ENCODE measurements around the gene SAMD3.
"Not testable (repeated sequence)": the region's sequence is repeated elsewhere in the genome, so short reads cannot be mapped to it uniquely, and the experiment has no call there.

Gene SAMD3

DNA sequence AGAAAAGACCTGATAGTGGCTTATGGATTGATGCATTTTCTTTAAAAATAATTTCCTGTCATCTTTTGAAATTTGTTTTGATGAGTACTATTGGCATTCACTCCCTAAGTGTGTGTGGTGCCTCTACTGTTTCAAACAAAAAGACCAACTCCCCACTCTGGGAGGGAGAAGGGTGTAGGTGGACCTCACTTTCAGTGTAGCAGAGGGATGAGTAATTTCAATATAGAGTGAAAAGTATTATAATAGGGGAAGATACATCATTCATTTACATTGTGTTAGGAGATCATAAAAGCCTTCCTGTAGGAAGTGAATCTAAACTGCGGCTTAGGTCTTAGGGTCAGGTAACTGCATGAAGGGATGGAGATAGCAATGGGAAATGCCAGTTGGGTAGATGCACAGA lies 46.4 kb downstream of the SAMD3 start:
- DNase-seq (ENCODE audit: low read depth): no peak

DNA sequence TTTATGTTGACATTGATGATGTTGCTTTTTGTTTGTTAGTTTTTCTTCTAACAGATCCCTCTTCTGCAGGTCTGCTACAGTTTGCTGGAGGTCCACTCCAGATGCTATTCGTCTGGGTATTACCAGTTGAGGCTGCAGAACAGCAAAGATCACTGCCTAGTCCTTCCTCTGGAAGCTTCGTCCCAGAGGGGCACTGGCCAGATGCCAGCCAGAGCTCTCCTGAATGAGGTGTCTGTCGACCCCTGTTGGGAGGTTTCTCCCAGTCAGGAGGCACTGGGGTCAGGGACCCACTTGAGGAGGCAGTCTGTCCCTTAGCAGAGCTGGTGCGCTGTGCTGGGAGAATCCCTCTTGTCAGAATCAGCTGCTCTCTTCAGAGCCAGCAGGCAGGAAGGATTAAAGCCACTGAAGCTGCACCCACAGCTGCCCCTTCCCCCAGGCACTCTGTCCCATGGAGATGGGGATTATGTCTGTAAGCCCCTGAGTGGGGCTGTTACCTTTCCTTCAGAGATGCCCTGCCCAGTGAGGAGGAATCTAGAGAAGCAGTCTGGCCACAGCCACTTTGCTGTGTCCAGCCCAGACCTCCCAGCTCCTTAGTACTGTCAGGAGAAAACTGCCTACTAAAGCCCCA lies 49.3 kb downstream of the SAMD3 start:
- DNase-seq (ENCODE audit: low read depth): not testable (repeated sequence)

GRCh38 chr6:130170160-130170559 lies 52.6 kb downstream of the SAMD3 start:
- not testable (repeated sequence) for DNase-seq (ENCODE audit: low read depth)

DNA sequence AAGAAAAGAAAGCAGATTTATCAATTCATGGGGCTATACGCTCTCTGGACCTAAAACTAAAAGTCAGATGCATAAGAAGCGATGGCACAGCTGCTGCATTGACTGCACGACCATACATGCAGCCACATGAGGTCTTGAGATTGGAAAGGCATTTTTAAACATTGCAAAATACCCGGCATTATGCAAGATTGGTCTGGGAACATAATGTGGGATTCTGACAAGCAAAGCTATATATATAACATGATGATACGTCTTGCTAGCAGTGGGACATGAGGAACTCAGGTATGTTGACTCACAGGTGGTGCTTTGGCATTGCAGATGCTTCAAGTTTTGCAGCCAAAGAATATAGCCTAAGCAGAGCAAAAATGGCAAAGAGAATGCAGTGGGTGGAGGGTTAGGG lies 55.1 kb downstream of the SAMD3 start:
- no peak for DNase-seq (ENCODE audit: low read depth)

GRCh38 chr6:130164251-130164650 lies 58.5 kb downstream of the SAMD3 start:
- DNase-seq (ENCODE audit: low read depth): no peak

- no peak for DNase-seq (ENCODE audit: low read depth)
Measured at GRCh38 chr6:130163266-130163665, 59.5 kb downstream of the SAMD3 start.

- no peak for DNase-seq (ENCODE audit: low read depth)
Measured at GRCh38 chr6:130162421-130162820, 60.3 kb downstream of the SAMD3 start.

DNA sequence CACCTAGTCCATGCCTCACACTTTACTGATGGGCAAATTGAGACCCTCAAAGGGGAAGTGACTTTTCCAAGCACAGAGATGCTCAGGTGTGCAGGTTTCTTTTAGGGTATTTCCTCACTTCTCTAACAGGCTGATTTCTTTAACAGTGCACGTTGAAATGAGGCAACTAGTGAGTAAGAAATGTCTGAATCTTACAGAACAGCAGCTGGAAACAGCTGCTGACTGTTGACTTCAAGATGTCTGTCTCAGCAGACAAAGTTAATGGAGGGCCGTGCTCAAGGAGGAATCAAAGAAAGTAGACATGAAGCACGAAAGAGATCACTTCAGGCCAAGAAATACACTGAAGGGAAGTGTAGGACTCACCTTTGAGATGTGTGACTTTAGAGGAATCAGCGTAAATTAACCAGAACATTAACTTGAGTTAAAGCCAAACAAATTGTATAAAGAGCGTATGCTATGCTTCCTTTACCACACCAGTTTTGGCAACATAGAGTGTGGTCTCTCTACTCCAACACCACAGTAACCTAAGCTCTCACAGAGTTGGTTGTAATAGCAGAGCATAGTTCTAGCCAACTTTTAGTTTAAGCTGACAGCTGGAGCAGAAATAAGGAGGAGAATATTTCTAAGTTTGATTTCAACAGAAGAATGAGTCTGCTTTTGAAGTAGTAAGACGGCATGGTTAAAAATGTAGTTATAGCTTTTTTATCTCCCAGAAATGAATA lies 60.9 kb downstream of the SAMD3 start:
- DNase-seq (ENCODE audit: low read depth): no peak

DNA sequence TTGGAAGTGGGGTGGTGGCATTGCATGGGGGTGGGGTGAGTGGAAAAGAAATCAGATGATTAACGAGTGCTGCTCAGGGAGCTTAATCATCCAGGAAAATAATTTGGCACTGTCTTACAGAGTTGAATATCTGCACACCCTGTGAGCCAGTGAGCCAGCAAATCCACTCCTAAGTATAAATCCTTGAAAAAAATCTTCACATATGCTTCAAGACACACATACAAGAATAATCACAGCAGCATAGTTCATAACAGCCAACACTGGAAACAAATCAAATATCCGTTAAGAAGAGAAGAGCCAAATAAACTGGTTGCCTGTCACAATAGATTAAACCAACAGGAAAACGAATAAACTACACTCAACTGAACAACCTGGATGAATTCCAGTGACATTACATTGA lies 62.8 kb downstream of the SAMD3 start:
- no peak for DNase-seq (ENCODE audit: low read depth)

GRCh38 chr6:130158548-130158947 lies 64.2 kb downstream of the SAMD3 start:
- DNase-seq (ENCODE audit: low read depth): no peak

DNA sequence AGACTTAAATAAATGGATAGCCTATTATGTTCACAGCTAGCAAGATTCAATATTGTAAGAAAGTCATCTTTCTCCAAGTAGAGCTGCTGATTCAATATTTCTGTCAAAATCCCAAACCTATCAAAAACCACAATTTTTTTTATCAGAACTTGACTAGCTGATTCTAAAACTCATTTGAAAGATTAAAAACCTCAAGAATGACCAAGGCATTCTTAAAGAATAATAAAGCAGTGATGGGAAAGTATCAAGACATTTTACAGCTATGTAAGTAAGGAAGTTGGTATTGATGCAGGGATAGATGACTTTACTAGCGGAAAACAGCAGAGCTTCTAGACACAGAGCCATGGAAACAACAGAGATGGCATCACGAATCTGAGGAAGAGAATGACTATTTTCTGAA lies 64.7 kb downstream of the SAMD3 start:
- DNase-seq (ENCODE audit: low read depth): no peak

DNA sequence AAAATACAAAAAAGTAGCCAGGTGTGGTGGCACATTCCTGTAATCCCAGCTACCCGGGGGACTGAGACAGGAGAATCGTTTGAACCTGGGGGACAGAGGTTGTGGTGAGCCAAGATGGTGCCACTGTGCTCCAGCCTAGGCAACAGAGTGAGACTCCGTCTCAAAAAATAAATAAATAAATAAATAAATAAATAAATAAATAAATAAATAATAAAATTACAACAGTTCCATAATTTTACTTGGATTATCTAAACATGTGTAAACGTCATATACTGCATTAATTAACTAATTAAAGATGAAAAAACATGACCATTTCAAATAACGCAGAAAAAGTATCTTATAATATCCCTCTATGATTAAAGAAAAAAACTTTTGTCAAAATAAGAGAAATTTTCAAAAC lies 65.8 kb downstream of the SAMD3 start:
- DNase-seq (ENCODE audit: low read depth): no peak

DNA sequence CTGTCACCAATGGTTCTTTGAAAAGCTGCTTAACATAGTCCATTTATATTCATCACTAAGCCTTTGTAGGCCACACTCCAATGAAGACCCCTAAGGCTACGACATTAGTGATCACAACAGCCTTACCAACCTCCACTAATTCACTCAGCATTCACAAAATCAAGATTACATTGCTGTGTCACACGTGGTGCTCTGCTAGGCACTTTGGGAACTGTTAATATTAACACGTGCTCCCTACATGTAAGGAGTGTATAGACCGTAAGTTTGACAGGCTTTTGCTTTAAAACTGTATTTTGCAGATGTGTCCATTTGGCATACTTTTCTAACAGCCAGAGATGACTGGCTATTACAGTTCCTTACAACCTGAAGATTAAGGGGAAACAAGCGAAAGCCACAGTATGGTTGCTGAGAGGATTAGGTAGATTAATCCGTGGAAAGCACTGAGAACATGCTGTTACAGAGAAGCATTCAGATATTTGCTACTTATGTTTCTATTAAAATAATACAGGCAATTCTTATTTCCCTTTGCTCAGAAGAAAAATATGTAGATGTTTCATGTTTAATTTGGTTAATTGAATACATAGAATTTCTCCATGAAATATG lies 69.7 kb downstream of the SAMD3 start:
- no peak for DNase-seq (ENCODE audit: low read depth)

DNA sequence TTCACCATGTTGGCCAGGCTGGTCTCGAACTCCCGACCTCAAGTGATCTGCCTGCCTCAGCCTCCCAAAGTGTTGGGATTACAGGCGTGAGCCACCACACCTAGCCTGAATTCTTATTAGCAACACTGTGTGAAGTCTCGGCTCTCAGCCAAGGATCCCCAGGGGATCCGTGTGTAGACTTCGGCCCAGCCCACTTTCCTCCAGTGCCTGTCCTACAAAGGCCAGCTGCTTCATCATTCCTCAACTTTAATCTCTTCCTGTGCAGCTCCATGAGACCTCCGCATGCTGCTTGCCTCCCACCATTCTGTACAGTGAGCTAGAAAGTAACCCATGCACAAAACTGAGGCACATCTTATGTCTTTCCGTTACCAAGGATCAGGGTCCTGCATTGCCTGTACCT lies 71.8 kb downstream of the SAMD3 start:
- DNase-seq (ENCODE audit: low read depth): no peak

GRCh38 chr6:130149016-130149415 lies 73.7 kb downstream of the SAMD3 start:
- DNase-seq (ENCODE audit: low read depth): not testable (repeated sequence)

DNA sequence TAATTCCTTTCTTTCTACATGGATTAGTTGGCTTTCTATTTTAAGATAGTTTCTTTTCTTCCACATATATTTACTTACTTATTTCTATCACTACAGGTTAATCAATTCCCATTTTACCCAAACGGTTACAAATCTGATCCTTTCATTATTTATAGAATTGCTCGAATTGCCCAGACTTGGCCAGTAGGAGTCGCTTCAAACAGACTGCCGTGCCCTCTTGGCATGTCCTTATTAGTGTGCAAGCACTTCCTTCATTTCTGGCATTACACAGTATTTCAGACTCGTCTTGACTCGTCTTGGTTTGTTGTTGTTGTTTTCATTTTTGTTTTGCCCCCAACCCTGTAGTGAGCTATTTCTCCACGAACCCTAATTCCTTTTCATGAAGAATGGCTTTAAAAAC lies 74.6 kb downstream of the SAMD3 start:
- no peak for DNase-seq (ENCODE audit: low read depth)

DNA sequence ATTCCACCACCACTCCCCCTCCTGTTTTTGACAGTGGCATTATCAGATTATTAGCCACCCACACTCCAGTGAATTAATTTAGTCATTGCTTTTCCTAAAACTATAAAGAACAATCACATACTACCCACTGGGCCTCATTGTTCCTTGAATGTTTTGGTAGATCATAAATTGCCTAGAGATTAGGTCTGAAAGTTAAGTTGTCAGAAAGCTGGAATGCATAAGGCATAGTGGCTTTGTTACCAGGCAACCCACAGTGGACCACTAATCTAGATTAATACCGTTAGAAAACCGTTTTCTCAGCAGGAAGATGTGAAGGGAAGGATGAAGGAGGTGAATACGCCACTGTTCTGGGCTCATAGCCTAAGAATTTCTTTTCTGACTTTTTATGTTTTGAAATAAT lies 75.6 kb downstream of the SAMD3 start:
- DNase-seq (ENCODE audit: low read depth): no peak

GRCh38 chr6:130143709-130144108 lies 79.0 kb downstream of the SAMD3 start:
- DNase-seq (ENCODE audit: low read depth): no peak

- no peak for DNase-seq (ENCODE audit: low read depth)
Measured at GRCh38 chr6:130140084-130140483, 82.7 kb downstream of the SAMD3 start.

DNA sequence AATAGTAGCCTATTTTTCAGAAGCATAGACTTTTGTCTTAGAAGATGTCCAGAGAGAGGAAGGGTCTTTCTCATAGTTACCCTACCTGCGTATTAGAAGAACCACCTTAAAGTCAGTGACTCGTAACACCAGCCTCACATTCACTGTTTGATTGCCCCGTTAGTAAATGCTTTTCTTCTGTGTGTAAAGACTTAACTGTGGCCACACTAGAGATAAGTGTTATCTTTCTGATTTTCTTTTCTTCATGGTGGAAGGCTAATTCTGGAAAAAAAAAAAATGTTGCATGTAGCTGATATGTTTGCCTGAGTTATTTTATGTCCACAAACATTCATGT lies 83.9 kb downstream of the SAMD3 start:
- no peak for DNase-seq (ENCODE audit: low read depth)

- no peak for DNase-seq (ENCODE audit: low read depth)
Measured at GRCh38 chr6:130138116-130138908, 84.4 kb downstream of the SAMD3 start.

DNA sequence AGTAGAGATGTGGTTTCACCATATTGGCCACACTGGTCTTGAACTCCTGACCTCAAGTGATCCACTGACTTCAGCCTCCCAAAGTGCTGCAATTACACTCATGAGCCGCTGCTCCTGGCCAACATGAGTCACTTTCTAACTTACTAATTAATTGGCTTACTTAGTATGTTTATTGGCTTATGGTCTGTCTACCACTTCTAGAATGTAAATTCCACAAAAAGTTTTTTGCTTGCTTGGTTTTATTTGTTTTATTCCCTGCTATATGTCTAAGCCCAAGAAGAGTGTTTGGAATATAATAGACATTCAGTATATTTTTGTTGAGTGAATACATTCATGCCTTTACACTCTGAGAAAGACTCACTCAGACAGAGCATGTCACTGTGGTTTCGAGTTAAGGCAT lies 86.0 kb downstream of the SAMD3 start:
- DNase-seq (ENCODE audit: low read depth): no peak

DNA sequence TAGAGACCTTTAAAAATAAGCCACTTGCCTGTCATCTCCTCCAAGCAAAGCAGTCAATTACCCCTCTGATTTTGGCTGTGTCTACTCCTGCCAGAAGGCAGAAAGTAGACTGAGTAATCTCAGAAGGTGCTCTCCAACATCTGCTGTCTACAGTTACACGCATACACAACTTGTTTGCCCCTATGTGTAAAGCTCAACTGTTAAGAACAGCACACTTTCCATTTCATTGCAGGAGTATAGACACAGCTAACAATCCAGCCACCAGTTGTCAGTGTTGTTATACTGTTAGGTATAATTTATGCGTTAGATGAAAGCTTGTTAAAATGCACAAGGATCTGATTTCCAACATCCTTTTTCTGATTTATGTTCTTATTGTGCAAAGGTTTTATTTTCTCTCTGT lies 88.2 kb downstream of the SAMD3 start:
- DNase-seq (ENCODE audit: low read depth): no peak

All from activated T-helper 1 cell treated with Interleukin-2 at 50 U/mL for 16 hours (primary cell).